Panc1 (cell line): ENCODE results near the gene SLC25A22.

Experiments
- CTCF ChIP-seq: fragments of 450-650 bp; IDR thresholded peaks from 2 replicates; pipeline ENCODE4 v1.5.1; 2017; ENCODE audit warnings: mild to moderate bottlenecking
- SIN3A ChIP-seq: IDR thresholded peaks from 2 replicates; pipeline ENCODE4 v1.6.1; 2012; ENCODE audit warnings: low read depth, mild to moderate bottlenecking, low read length, moderate library complexity, borderline replicate concordance; ENCODE audit not compliant: insufficient read depth

DNA sequence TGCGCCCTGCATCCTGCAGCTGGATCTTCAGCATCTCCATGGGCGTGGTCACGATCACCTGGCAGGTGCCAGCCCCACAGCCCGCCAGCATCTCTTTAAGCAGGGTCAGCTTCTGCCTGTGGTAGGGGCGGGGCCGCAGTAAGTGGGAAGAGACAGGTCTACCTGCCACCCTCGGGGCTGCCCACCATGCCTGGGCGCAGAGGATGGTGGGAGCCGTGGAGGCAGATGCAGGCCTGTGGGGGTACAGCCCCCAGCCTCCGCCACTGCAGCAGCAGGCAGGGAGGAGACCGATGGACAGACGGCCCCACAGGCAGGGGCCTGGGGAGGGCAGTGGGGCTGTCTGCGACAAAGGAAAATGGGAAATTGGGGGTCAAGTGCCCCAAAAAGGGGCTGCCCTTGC is 5.2 kb downstream of the SLC25A22 start:
- no peak for TF ChIP-seq CTCF
- no peak for TF ChIP-seq SIN3A
